Gastroesophageal sphincter (tissue), 4 donors: Measurements from ENCODE around the gene SPACA7. TPM values are rescaled to one million over a fixed set of nuclear protein-coding genes. Genes with fewer than 3 reads are reported as not detected.
A peak's percentile ranks its signal among the peaks of the same experiment; 100 is the strongest.

ENCODE experiments used
- ATAC-seq: fragments of 150-250 bp; one replicate; pipeline ENCODE4 v1.9.1; 2016; ENCODE audit warnings: mild to moderate bottlenecking, moderate library complexity
- H3K27ac ChIP-seq, 4 donors: fragments of 200-600 bp; sonication (generic) in 3 of 4; 1 replicate in 3 of 4; 2 replicates in 1 of 4; pipeline ENCODE4 v1.5.1; 2016 to 2019
- H3K27me3 ChIP-seq: fragments of 200-600 bp; sonication (generic); one replicate; pipeline ENCODE4 v1.5.1; 2019
- H3K36me3 ChIP-seq, 2 donors: fragments of 200-600 bp; sonication (generic); one replicate each; pipeline ENCODE4 v1.5.1; 2019; ENCODE audit warnings: control low read depth in 1 of 2
- H3K4me1 ChIP-seq, 3 donors: fragments of 200-600 bp; sonication (generic); 1 replicate in 2 of 3; 2 replicates in 1 of 3; pipeline ENCODE4 v1.5.1; 2016 to 2019; ENCODE audit warnings: control low read depth in 2 of 3
- H3K4me3 ChIP-seq, 2 donors: fragments of 200-600 bp; sonication (generic); one replicate each; pipeline ENCODE4 v1.5.1; 2019; ENCODE audit warnings: mild to moderate bottlenecking in 1 of 2, moderate library complexity in 1 of 2
- H3K9me3 ChIP-seq, 3 donors: fragments of 200-600 bp; sonication (generic); one replicate each; pipeline ENCODE4 v1.5.1; 2017 to 2019; ENCODE audit warnings: control low read depth in 2 of 3
- CTCF ChIP-seq, 4 experiments: fragments of 200-600 bp in 2 of 4; fragments of 450-650 bp in 2 of 4; sonication (generic) in 1 of 4; IDR thresholded peaks; one replicate each; pipeline ENCODE4 v1.5.1; 2017 to 2019; ENCODE audit warnings: antibody characterized with exemption in 4 of 4, mild to moderate bottlenecking in 2 of 4, moderate library complexity in 2 of 4
- EP300 ChIP-seq: sonication (generic); formaldehyde crosslinking; IDR thresholded peaks from one replicate; pipeline ENCODE4 v1.6.1; 2017; ENCODE audit warnings: antibody characterized with exemption, mild to moderate bottlenecking
- POLR2A ChIP-seq, 2 donors: fragments of 450-650 bp; IDR thresholded peaks; one replicate each; pipeline ENCODE4 v1.6.1; 2017; ENCODE audit warnings: antibody characterized with exemption in 2 of 2, mild to moderate bottlenecking in 2 of 2, moderate library complexity in 1 of 2
- POLR2AphosphoS5 ChIP-seq: sonication (generic); formaldehyde crosslinking; IDR thresholded peaks from one replicate; pipeline ENCODE4 v1.6.1; 2017; ENCODE audit warnings: antibody characterized with exemption
- WGBS, 2 donors: methylation state at CpG; one replicate each; pipeline ENCODE4 v1.1.5; 2018; ENCODE audit warnings: low coverage in 1 of 2; 5-methylcytosine and 5-hydroxymethylcytosine counted together
- total RNA-seq, 4 donors: library from RNA; depleted of rRNA; stranded (reverse); fragments of >200 nt; gene quantifications; one replicate each; pipeline ENCODE4 v1.1.0, GENCODE V29; 2016

The SPACA7 gene
- total RNA-seq, 4 donors from 2014 or later, result not detected

GRCh38 chr13:112330479-112331381 lies 45.4 kb upstream of the SPACA7 start:
- H3K27me3 ChIP-seq, result peaks cover 87% of the 10 kb centered on the region
- TF ChIP-seq CTCF (IDR thresholded peaks at IDR 0.05) (no peak), POLR2AphosphoS5 (no peak), POLR2A (IDR thresholded peaks at IDR 0.05) (no peak), EP300 (no peak)
- WGBS, 2 donors, result 19 to 25% methylated on average over 14 to 18 of the region's 78 CpGs
- H3K9me3 ChIP-seq, result no peaks in the 10 kb centered on the region
- peaks cover 0 to 9% (median 3%) of the 10 kb centered on the region in 3 donors for H3K4me1 ChIP-seq
- no peak for ATAC-seq
- peak overlapping the region in 1 of 2 donors; percentile 24 for H3K4me3 ChIP-seq
- no peaks in the 10 kb centered on the region for H3K36me3 ChIP-seq
- no peak overlapping the region for H3K27ac ChIP-seq

- no peak overlapping the region for H3K27ac ChIP-seq
- peaks cover 85% of the 10 kb centered on the region for H3K27me3 ChIP-seq
- peaks cover 0 to 9% (median 0%) of the 10 kb centered on the region in 3 donors for H3K9me3 ChIP-seq
- H3K4me1 ChIP-seq, result peaks cover 0 to 3% (median 0%) of the 10 kb centered on the region in 3 donors
- TF ChIP-seq EP300 (no peak), CTCF (IDR thresholded peaks at IDR 0.05) (no peak), POLR2AphosphoS5 (no peak), POLR2A (IDR thresholded peaks at IDR 0.05) (no peak)
- no peak overlapping the region for H3K4me3 ChIP-seq
- 3 to 24% methylated on average over 7 to 9 of the region's 20 CpGs for WGBS, 2 donors
- no peak for ATAC-seq
- H3K36me3 ChIP-seq, result no peaks in the 10 kb centered on the region
These were observed 44.5 kb upstream of the SPACA7 start for GRCh38 chr13:112331675-112332074.

GRCh38 chr13:112332727-112333126 lies 43.4 kb upstream of the SPACA7 start:
- ATAC-seq, result no peak
- peaks cover 81% of the 10 kb centered on the region for H3K27me3 ChIP-seq
- no peak overlapping the region for H3K27ac ChIP-seq
- peaks cover 0 to 3% (median 0%) of the 10 kb centered on the region in 3 donors for H3K4me1 ChIP-seq
- WGBS, 2 donors, result 64 to 87% methylated on average over 3 of the region's 10 CpGs
- no peak overlapping the region for H3K4me3 ChIP-seq
- H3K9me3 ChIP-seq, result peaks cover 0 to 20% (median 0%) of the 10 kb centered on the region in 3 donors
- no peaks in the 10 kb centered on the region for H3K36me3 ChIP-seq
- no peak for TF ChIP-seq CTCF (IDR thresholded peaks at IDR 0.05)
- no peak for TF ChIP-seq POLR2A (IDR thresholded peaks at IDR 0.05)

GRCh38 chr13:112333756-112334543 lies 42.2 kb upstream of the SPACA7 start:
- H3K27ac ChIP-seq, result no peak overlapping the region
- peaks cover 0 to 31% (median 0%) of the 10 kb centered on the region in 3 donors for H3K9me3 ChIP-seq
- H3K4me3 ChIP-seq, result no peak overlapping the region
- ATAC-seq, result no peak
- no peaks in the 10 kb centered on the region for H3K36me3 ChIP-seq
- H3K4me1 ChIP-seq, result peaks cover 0 to 3% (median 0%) of the 10 kb centered on the region in 3 donors
- WGBS, 2 donors, result 69 to 74% methylated on average over 10 to 16 of the region's 16 CpGs
- TF ChIP-seq EP300 (no peak), CTCF (IDR thresholded peaks at IDR 0.05) (no peak)
- H3K27me3 ChIP-seq, result peaks cover 86% of the 10 kb centered on the region
